NCI-H2107 (cell line): Measurements from ENCODE around the gene SP4.

Source experiments
- DNase-seq: peaks from one replicate; lab custom pipeline; 2025; lab: John Stamatoyannopoulos, UW

The SP4 gene

GRCh38 chr7:21427871-21428658 lies at the start of gene SP4:
TSS of gene SP4 (plus strand) at chr7:21428083. CDS start at chr7:21428252, 169 bp downstream.
- peak; percentile 91 for DNase-seq

DNA sequence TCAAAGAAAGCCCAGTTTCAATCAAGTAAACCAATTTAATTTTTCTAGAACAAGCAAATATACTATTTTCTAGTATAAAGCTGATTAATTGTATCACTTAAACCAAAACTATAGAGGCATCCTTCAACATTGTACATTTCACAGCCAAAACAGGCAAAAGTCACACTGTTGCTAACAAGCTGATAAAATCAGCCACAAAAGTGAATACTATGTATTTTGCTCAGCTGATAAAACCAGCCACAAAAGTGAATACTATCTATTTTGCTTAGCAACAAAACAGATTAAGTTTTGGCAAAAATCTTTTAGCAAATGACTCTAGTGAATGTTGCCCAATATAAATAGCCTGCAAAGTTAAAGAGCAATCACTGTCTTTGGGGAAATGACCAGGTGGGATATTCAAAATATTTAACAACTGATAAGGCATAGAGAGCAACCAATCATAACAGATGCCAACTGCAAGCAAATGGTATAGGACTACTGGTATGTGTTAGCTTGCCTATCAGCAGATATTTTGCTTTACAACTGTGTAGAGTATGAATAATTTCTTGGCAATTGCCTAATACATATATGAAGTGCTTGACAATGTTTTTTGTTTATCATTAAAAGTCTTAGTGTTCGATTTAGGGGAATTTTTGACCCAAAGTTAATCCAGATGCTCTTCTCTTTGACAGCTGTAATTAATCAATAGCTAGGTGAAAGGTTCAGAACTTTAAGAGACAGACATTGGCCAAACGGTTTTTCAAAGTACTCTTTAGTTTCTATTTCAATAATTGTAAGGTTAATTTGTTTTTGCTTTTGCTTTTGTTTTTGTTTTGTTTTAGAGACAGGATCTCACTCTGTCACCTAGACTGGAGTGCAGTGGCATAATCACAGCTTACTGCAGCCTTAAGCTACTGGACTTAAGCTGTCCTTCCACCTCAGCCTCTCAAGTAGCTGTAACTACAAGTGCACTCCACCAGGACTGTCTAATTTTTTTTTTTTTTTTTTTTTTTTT lies 44.4 kb upstream of the SP4 start:
- DNase-seq: no peak

DNA sequence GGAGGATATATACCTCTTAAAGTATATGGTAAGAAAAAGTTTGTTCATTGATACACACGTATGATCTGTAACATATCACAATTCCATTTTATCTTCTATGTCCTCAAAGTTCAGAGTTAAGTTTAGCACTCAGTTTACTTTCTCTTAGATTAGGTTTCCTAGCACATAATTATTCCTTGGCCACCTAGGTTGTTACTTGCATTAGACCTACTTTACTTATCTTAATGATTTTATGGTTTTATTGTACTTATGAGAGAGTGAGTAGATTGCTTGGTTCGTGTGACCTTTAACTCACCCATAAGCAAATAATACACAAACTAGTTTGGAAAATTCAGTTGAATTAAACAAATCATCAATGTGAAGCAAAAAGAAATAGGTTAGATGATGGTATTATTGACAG lies 33.9 kb upstream of the SP4 start:
- DNase-seq: no peak

- DNase-seq: no peak
Measured at GRCh38 chr7:21401944-21402343, 25.9 kb upstream of the SP4 start.

GRCh38 chr7:21407796-21408480 lies 19.9 kb upstream of the SP4 start:
- DNase-seq: no peak

DNA sequence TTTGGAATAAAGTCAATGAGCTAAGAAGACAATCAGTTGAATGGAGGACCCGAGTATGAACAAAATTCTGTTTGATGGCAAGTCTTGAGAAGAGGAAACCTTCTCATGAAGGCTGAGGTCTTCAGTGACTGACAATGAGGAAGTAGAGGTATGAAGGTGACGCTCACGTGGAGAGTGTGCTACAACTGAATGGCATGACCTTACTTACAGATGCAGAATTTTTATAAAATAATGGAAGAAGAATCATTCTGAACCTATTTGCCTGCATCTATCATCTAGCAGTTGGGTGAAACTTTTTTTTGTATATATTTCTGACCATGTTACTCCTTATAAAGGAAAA lies 19.4 kb upstream of the SP4 start:
- DNase-seq: no peak

DNA sequence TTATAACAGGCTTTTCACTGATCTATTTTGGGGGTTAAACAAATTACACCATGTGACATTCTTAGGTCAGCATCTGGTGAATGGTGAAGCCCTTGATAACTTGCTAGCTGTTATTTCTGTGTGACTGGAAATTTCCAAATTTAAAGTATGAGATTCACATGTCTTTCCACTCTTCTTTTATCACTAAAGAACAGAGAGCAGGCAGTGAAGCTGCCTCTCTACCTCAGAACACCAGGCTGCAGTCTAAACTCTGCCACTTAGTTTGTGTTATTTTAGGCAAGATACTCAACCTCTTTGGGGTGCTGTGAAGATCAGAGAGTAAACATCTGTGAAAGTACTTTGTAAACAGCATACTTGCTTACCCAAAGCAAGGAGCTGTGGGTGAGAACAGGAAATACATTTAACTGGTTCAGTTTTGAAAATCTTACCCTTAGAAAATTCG lies 15.5 kb upstream of the SP4 start:
- DNase-seq: no peak

- DNase-seq: no peak
Measured at GRCh38 chr7:21412957-21413356, 14.9 kb upstream of the SP4 start.

- no peak for DNase-seq
Measured at GRCh38 chr7:21413502-21413901, 14.4 kb upstream of the SP4 start.

- DNase-seq: no peak
Measured at GRCh38 chr7:21414795-21415393, 13.0 kb upstream of the SP4 start.

DNA sequence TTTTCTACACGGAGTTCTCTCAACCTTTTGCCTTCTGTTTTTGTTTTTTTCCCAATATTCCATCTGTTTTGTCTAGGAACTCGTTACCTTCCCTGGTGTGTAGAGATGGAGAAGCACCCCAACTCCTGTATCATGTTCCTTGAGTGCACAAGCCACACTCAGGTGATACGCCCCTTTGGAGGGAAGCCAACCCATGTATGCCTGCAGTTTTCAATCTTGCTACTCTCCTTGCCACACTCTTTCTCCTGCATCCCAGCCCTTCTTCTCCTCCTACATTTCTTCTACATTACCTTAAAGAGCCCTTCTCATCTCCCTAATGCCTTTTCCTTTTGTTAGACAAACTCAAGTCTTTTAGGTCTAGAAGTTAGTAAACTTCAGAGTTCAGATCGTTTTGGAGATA lies 10.2 kb upstream of the SP4 start:
- no peak for DNase-seq

DNA sequence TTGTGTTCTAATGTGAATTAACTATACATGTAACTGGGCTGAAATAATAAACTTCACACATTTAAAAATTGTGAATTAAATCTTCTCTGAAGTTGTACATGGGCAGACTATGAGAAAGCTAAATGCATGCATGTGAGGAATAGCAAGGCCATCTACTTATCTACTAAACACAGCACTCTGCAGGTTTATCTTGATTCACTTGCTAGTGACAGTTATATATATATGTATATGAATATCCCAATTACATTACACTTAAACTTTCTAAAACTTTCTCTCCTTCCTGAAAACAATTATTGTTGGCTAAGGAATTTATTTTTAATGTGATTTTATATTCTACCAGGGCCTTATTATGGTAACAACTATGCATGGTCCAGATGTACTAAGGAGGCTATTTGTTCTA lies 5.1 kb upstream of the SP4 start:
- no peak for DNase-seq

DNA sequence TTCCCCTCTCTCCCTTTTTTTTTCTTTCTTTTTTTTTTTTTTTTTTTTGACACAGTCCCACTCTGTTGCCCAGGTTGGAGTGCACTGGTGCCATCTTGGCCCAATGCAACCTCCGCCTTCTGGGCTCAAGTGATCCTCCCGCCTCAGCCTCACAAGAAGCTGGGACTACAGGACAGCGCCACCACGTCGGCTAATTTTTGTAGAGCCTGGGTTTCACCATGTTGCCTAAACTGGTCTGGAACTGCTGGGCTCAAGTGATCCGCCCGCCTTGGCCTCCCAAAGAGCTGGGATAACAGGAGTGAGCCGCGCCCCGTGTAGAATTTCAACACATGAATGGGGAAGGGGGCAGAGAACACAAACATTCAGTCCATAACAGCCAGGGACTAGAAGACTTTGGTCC lies 2.6 kb upstream of the SP4 start:
- DNase-seq: no peak

- DNase-seq: no peak
Measured at GRCh38 chr7:21426286-21427181, 1.3 kb upstream of the SP4 start.

DNA sequence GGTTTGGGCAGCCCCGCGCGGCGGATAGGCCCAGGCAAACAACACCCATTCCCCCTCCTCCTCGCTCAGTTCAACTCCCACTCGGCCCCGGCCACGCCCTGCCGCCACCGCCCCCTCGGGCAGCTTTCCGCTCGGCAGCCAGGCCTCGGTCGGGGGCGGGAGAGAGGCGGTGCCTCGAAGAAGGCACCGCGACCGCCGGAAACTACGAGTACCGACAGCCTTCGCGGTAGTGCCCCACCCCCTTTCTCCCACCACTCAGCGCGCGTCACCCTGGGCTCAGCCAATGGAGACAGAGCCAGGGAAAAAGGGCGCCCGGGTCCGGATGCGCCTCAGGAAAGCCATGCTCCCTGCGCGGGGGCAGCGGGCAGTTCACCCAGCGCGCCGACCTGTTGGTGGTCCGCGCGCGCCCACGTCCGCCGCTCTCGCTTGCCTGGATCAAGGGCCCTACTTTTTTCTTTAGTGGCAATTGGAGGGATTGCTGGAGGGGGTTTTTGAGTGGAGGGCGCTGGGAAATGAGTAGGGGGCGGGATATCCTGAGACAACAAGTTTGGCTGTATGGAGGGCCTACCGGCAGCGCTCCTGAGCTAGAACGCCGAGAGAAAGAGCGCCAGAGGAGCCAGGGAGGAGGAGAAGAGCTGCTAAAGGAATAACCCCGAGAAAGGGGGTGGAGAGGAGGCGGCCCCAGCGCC lies 557 bp upstream of the SP4 start:
- DNase-seq: peak; percentile 97

- DNase-seq: no peak
Measured at GRCh38 chr7:21428659-21428941, 717 bp downstream of the SP4 start.

DNA sequence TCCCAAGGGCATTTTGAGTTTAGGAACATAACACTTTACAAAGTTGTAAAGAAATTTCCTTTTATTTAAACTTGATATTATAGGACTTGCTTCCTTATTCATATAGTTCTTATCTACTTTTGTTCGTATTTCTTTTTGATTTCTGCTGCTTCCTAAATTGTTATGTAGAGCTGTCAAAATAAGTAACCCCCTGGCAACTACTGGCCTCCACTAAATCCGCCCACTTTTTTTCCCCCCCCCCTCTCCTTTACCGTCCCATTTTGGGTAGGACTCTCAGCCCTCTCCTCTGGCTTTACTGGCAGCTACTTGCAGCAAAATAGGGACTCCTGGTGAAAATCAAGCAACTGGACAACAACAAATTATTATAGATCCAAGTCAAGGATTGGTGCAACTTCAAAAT lies 1.1 kb downstream of the SP4 start:
- DNase-seq: no peak

DNA sequence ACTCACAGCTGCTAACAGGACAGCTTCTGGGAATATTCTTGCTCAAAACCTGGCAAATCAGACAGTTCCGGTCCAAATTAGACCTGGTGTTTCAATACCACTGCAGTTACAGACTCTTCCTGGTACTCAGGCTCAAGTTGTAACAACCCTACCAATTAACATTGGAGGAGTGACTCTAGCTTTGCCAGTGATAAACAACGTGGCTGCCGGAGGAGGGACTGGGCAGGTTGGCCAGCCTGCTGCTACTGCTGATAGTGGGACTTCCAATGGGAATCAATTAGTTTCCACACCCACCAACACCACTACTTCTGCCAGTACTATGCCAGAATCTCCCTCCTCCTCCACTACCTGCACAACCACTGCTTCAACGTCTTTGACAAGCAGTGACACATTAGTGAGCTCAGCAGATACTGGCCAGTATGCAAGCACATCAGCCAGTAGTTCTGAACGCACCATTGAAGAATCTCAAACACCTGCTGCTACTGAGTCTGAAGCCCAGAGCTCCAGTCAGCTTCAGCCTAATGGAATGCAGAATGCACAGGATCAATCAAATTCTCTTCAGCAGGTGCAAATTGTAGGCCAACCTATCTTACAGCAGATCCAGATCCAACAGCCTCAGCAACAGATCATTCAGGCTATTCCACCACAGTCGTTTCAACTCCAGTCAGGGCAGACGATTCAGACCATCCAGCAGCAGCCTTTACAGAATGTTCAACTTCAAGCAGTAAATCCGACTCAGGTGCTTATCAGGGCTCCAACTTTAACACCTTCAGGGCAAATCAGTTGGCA lies 2.1 kb downstream of the SP4 start:
- DNase-seq: no peak

DNA sequence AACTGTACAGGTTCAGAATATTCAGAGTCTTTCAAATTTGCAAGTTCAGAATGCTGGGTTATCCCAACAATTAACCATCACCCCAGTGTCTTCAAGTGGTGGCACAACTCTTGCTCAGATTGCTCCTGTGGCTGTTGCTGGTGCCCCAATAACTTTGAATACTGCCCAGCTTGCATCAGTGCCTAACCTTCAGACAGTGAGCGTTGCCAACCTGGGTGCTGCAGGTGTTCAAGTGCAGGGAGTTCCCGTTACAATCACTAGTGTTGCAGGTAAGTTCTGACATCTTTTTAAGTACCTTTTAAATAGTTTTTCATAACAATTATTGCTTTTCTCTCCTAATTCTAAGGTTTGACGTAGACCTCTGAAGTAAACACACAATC lies 2.7 kb downstream of the SP4 start:
- no peak for DNase-seq
